IPS DF 4.7 (cell line): ENCODE measurements around the gene ASCC3.

Source experiments
- DNase-seq: peaks from one replicate; pipeline ENCODE4 v3.0.0-alpha.2; 2013; ENCODE audit warnings: low spot score; ENCODE audit errors: extremely low read depth

ASCC3 gene

GRCh38 chr6:100730001-100730980 lies 150.8 kb downstream of the ASCC3 start:
- no peak for DNase-seq

GRCh38 chr6:100726666-100727065 lies 154.5 kb downstream of the ASCC3 start:
- no peak for DNase-seq

GRCh38 chr6:100724696-100725095 lies 156.4 kb downstream of the ASCC3 start:
- DNase-seq: no peak

GRCh38 chr6:100724222-100724621 lies 156.9 kb downstream of the ASCC3 start:
- no peak for DNase-seq

GRCh38 chr6:100721256-100721655 lies 159.9 kb downstream of the ASCC3 start:
- no peak for DNase-seq

- DNase-seq: no peak
Measured at GRCh38 chr6:100719883-100720682, 161.0 kb downstream of the ASCC3 start.

GRCh38 chr6:100712997-100713396 lies 168.1 kb downstream of the ASCC3 start:
- no peak for DNase-seq

GRCh38 chr6:100706491-100706890 lies 174.6 kb downstream of the ASCC3 start:
- no peak for DNase-seq

- DNase-seq: no peak
Measured at GRCh38 chr6:100704961-100705360, 176.2 kb downstream of the ASCC3 start.

GRCh38 chr6:100701728-100702127 lies 179.4 kb downstream of the ASCC3 start:
- no peak for DNase-seq

GRCh38 chr6:100700009-100700408 lies 181.1 kb downstream of the ASCC3 start:
- DNase-seq: no peak

GRCh38 chr6:100695445-100695844 lies 185.7 kb downstream of the ASCC3 start:
- no peak for DNase-seq

GRCh38 chr6:100693249-100693927 lies 187.7 kb downstream of the ASCC3 start:
- no peak for DNase-seq

GRCh38 chr6:100691972-100692371 lies 189.2 kb downstream of the ASCC3 start:
- DNase-seq: no peak

- DNase-seq: no peak
Measured at GRCh38 chr6:100686216-100686615, 194.9 kb downstream of the ASCC3 start.

GRCh38 chr6:100685747-100686146 lies 195.4 kb downstream of the ASCC3 start:
- DNase-seq: no peak

- no peak for DNase-seq
Measured at GRCh38 chr6:100680163-100680562, 201.0 kb downstream of the ASCC3 start.

- DNase-seq: no peak
Measured at GRCh38 chr6:100678027-100678426, 203.1 kb downstream of the ASCC3 start.

GRCh38 chr6:100677240-100677639 lies 203.9 kb downstream of the ASCC3 start:
- DNase-seq: no peak

- no peak for DNase-seq
Measured at GRCh38 chr6:100673641-100674040, 207.5 kb downstream of the ASCC3 start.

- DNase-seq: no peak
Measured at GRCh38 chr6:100671740-100672139, 209.4 kb downstream of the ASCC3 start.

GRCh38 chr6:100670056-100670455 lies 211.1 kb downstream of the ASCC3 start:
- DNase-seq: no peak
